ENCODE results near the gene ARG2. TPM values are rescaled to one million over a fixed set of nuclear protein-coding genes. Genes with fewer than 3 reads are reported as not detected.

ARG2 gene
- total and polyA plus RNA-seq, 10 of the 15 experiments (the other 5 are each of a cell fraction or from before 2014, with no cell fraction given), result 0.48 to 7.8 (median 1.1) TPM

- TF ChIP-seq, protein P1, sequence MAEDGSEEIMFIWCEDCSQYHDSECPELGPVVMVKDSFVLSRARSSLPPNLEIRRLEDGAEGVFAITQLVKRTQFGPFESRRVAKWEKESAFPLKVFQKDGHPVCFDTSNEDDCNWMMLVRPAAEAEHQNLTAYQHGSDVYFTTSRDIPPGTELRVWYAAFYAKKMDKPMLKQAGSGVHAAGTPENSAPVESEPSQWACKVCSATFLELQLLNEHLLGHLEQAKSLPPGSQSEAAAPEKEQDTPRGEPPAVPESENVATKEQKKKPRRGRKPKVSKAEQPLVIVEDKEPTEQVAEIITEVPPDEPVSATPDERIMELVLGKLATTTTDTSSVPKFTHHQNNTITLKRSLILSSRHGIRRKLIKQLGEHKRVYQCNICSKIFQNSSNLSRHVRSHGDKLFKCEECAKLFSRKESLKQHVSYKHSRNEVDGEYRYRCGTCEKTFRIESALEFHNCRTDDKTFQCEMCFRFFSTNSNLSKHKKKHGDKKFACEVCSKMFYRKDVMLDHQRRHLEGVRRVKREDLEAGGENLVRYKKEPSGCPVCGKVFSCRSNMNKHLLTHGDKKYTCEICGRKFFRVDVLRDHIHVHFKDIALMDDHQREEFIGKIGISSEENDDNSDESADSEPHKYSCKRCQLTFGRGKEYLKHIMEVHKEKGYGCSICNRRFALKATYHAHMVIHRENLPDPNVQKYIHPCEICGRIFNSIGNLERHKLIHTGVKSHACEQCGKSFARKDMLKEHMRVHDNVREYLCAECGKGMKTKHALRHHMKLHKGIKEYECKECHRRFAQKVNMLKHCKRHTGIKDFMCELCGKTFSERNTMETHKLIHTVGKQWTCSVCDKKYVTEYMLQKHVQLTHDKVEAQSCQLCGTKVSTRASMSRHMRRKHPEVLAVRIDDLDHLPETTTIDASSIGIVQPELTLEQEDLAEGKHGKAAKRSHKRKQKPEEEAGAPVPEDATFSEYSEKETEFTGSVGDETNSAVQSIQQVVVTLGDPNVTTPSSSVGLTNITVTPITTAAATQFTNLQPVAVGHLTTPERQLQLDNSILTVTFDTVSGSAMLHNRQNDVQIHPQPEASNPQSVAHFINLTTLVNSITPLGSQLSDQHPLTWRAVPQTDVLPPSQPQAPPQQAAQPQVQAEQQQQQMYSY (CRISPR knock-in tag; IDR thresholded peaks at IDR 0.05), result no peak
- TF ChIP-seq GABPA (IDR thresholded peaks at IDR 0.05; ENCODE audit: low read depth) (no peak), LARP7 (IDR thresholded peaks at IDR 0.05) (no peak), ETV6 (conservative IDR thresholded peaks at IDR 0.05 in 1 of 2, IDR thresholded peaks at IDR 0.05 in 1 of 2; ENCODE audit: borderline replicate concordance in 1 of 2, low read depth in 1 of 2) (no peak), SRF (IDR thresholded peaks at IDR 0.05; ENCODE audit: low read depth in 2 of 2, low read length in 2 of 2) (no peak), SIX5 (IDR thresholded peaks at IDR 0.05; ENCODE audit: low read depth, low read length, severe bottlenecking) (no peak), E2F4 (IDR thresholded peaks at IDR 0.05; ENCODE audit: low read depth, low read length) (no peak), SMC3 (IDR thresholded peaks at IDR 0.05; ENCODE audit: borderline replicate concordance, low read length) (no peak), FOS (IDR thresholded peaks at IDR 0.05; ENCODE audit: borderline replicate concordance, extremely low read depth, insufficient read length) (no peak), DPF2 (IDR thresholded peaks at IDR 0.05) (peak; percentile 83), FOXK2 (IDR thresholded peaks at IDR 0.05) (no peak), IKZF1 (conservative IDR thresholded peaks at IDR 0.05) (peak; percentile 55; the same call in 1 of the 2 replicates), E2F8 (IDR thresholded peaks at IDR 0.05; ENCODE audit: low read depth, partially characterized antibody) (no peak), KLF5 (IDR thresholded peaks at IDR 0.05; ENCODE audit: partially characterized antibody) (no peak), ZNF384 (IDR thresholded peaks at IDR 0.05; ENCODE audit: borderline replicate concordance, low read depth, low read length) (peak; percentile 36; the same call in 1 of the 2 replicates), STAT3 (IDR thresholded peaks at IDR 0.05; ENCODE audit: low read depth, low read length) (no peak), MTA2 (IDR thresholded peaks at IDR 0.05; ENCODE audit: low read depth) (peak; percentile 97), TBL1XR1 (IDR thresholded peaks at IDR 0.05; ENCODE audit: low read depth, low read length) (no peak)
- TF ChIP-seq, protein P2, sequence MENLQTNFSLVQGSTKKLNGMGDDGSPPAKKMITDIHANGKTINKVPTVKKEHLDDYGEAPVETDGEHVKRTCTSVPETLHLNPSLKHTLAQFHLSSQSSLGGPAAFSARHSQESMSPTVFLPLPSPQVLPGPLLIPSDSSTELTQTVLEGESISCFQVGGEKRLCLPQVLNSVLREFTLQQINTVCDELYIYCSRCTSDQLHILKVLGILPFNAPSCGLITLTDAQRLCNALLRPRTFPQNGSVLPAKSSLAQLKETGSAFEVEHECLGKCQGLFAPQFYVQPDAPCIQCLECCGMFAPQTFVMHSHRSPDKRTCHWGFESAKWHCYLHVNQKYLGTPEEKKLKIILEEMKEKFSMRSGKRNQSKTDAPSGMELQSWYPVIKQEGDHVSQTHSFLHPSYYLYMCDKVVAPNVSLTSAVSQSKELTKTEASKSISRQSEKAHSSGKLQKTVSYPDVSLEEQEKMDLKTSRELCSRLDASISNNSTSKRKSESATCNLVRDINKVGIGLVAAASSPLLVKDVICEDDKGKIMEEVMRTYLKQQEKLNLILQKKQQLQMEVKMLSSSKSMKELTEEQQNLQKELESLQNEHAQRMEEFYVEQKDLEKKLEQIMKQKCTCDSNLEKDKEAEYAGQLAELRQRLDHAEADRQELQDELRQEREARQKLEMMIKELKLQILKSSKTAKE (IDR thresholded peaks at IDR 0.05; ENCODE audit: low read depth, poor library complexity, severe bottlenecking), result peak; percentile 64
- TF ChIP-seq, protein P3, sequence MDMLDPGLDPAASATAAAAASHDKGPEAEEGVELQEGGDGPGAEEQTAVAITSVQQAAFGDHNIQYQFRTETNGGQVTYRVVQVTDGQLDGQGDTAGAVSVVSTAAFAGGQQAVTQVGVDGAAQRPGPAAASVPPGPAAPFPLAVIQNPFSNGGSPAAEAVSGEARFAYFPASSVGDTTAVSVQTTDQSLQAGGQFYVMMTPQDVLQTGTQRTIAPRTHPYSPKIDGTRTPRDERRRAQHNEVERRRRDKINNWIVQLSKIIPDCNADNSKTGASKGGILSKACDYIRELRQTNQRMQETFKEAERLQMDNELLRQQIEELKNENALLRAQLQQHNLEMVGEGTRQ (IDR thresholded peaks at IDR 0.05; ENCODE audit: borderline replicate concordance, low read depth, low read length), result no peak
Observed at GRCh38 chr14:67668559-67668958, 48.8 kb downstream of the ARG2 start (continued).
